HG03025 (cell line): ENCODE data around the gene LMCD1.

Experiments used
- ATAC-seq: cut with Tn5 transposase; IDR thresholded peaks from one replicate; pipeline ENCODE4 v1.9.1; 2021; ENCODE audit warnings: mild to moderate bottlenecking, moderate library complexity; ENCODE audit not compliant: unreplicated experiment, low FRiP score

LMCD1 gene

DNA sequence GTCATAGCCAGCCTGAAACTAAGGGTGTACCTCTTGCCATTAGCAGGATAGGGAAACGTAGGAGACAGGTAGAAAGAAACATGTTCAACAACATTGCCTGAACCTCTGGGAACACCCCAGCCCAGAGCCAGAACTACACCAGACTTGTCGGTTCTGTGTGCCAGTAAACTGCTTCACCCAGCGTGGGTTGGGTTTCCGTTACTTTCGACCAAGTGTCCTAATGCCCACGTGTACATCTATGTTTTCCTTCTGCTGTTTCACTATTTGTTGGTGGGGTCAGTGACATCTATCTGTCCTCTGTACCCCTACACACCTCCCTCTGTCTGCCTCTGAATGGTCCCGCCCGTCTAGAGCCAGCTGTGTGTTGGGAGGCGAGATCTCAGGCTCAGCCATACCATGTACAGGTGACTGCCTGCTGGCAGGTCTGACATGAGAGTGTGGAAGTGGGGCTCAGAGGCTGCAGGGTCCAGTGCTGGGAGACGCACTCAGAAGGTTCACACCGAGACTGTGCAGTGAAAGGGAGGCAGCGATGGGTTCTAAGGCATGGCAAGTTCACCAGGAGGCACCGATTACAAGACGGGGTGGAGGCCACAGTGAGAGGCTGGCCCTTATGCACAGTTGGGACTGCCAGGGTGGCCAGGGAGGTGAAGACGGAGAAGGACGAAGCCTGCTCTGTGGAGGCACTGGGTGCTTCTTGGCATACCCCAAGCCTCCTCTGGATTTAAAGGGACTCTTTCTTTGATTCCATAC is 106.6 kb downstream of the LMCD1 start:
- no peak for ATAC-seq

DNA sequence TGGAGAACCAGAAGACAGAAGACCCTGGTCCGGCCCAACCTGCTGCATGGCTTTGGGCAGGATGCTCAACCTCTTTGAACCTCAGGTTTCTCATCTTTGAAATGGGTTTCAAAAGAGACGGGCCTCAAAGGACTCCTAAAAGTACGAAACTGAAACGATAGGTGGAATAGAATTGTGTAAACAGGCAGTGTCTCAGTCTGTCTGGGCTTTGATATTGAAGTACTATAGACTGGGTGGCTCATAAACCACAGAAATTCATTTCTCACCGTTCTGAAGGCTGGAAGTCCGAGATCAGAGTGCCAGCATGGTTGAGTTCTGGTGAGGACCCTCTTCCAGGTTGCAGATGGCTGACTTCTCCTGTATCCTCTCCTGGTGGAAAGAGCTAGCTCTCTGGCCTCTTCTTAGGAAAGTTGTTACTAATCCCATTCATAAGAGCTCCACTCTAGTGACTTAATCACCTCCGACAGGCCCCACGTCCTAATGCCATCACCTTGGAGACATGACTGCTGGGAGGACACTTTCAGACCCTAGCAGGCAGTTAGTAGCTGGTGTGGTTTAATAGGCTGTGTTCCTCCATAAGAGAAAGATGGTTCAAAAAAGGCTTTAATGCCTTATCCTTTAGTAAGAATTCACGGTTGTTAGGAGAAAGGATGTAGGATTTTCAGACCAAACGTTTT is 107.3 kb downstream of the LMCD1 start:
- ATAC-seq = no peak

DNA sequence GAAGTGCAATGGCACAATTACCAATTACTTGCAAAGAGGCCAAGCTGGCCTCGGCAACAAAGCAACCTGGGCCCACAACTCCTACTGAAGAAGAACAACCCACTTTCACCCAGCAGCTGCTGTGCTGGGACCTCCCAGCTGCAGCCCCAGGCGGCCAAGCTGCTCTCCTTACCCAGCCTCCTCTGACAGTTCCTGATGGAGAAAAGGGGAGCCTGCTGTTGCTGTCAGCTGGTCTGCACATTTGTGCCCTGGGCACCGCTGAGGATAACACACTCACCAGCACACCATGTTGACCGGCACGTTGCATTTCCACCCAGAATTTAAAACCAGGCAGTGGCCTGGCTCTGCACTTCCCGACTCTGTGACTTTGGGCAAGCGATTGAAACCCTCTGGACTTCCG is 109.3 kb downstream of the LMCD1 start:
- no peak for ATAC-seq

DNA sequence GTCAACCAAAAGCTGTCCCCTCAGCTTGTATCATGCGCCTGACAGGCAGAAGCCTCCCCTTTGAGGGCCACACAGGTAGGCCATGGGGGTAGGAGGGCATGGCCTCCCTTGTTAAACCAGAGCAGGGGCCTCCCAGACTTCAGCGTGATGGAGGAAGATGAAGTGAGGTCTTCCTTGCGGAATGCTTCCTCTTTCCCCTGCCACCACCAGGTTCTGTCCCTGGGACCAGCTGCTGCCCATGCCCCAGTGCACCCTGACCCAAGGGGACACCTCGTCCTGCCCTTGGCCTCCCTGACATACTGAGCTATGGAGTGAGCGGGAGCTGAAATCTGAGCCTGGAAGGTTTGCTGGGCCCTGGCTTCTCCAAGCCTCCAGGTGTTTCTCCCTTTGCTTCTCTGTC is 116.3 kb downstream of the LMCD1 start:
- ATAC-seq = no peak

DNA sequence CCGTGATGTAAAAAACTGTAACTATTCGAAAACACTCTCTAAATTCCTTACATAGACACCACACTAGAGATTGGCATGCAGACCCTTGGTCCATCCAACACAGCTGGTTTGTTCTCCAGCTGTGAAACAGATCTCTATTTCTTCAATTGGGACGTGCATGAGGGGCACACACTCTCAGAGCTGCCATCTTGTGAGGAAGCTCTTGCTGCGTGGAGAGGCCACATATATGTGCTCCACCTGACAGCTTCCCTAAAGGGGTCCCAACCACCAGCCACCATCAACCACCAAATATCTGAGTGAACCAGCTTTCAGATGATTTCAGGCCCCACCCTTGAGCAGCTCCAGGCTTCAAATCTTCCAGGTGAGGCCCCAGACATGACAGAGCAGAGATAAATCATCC is 117.3 kb downstream of the LMCD1 start:
- no peak for ATAC-seq

DNA sequence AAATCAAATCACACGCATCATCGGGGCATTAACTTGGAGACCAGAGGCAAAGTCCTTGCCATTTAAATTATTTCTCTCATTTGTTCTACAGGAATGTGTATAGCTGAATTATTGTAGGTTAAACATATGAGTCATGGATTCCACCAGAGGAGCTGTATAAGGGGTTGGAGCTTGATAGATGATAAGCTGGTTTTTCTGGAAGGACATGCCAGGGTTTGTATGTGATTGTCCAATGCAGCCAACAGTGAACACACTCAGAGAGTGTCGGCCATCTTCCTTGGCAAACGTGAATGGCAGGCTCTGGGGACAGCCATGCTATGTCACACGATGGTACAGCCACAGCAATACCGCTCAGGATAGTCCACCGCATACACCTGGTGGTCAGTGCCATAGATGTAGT is 117.9 kb downstream of the LMCD1 start:
- no peak for ATAC-seq

DNA sequence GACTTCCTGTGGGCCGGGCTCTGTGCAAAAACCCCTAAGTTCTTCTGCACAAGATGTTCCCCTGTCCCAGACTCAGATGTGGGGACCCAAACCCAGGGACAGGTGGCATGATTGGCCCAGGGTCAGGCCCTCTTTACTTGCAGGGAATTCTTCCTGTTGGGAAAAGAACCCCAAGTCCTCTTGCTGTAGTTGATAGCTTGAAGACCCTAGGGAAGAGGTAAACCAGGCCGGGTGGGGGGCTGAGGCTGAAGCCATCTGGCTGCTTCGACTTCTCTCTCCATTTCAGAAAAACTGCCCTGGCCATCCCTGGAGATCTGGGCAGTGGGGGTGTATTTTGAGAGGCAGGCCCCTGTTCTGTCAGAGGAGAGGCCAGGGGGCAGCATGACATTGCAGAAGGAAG is 119.5 kb downstream of the LMCD1 start:
- ATAC-seq = no peak

DNA sequence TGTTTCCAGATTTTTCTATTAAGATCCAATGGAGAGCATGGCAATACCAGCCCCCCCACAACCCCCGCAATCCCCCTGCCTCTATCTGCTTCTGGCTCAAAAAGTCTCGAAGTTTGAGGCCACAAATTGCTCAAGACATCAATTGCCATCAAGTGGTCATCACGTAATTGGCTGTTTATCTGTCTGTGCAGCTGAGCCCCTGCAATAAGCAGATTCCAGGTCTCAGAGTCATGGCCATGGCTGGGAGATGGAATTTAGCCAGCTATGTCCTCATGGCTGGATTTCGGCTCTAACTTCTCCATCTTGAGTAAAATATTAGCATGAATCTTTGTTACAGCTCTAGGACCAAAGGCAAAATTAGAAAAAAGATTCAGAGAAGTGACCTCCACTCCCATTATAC is 120.2 kb downstream of the LMCD1 start:
- ATAC-seq = no peak

DNA sequence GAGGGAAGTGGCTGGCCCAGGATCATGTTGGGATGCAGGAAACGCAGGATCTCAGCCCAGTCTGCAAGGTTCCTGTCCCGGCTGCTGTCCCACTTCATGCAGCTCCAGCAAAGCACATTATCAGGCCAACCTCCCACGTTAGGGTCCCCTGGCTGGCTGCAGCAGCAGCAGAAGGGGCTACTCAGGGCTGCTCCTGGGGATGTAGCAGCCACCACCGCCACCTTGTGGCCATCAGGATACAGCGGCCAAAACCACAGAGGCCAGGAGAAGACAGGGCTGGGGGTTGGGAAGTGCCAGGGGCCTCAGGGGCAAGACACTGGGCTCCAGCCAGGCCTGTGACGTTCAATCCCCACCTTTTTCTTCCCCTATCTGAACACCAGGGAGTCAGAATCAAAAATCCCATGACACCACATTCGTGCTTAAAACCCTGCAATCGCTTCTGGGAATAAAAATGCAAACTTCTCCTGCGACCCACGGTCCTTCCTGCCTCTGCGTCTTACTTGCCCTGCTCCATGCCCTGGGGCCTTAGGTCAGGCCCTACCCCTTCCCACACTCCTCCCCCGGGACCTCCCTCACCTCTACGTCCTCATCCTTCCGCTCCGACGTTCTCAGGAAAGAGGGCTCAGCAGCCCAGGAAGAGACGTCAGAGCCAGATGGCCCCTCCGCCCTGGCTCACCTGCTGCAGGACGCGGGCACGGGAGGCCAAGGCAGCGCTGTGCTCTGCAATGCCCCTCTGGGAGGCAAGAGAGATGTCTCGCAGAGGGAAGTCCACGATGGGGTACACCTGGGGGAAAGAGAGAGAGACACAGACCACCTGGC is 121.5 kb downstream of the LMCD1 start:
- peak; percentile 85 for ATAC-seq

DNA sequence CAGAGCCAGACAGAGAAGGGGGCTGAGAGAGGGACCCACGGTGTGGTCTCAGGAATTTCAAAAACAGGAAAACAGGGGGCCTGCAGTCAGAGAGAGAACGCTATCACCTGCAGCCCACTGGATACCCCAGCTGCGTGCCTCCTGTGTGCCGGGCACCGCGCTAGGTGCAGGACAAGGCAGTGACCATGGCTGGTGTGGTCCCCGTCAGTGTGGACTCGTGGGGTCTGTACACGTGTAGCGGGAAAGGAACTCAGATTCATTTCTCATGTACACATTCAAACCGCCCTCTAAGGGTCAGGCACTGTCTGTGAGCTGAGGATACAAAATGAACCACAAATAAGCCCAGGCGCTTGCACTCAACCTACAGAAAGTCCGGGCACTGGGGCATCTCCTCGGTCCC is 122.1 kb downstream of the LMCD1 start:
- no peak for ATAC-seq
